HEK293 (cell line): ENCODE data around the gene ANKRD63.

Experiments
- TF ChIP-seq, protein P1 (sequence below): fragments of 450-650 bp; formaldehyde crosslinking; IDR thresholded peaks from 2 replicates; pipeline ENCODE4 v1.5.1; 2016; ENCODE audit warnings: missing biosample characterization, missing genetic modification characterization
- TF ChIP-seq, protein P2 (sequence below): fragments of 450-650 bp; formaldehyde crosslinking; IDR thresholded peaks from 2 replicates; pipeline ENCODE4 v1.5.1; 2016; ENCODE audit warnings: missing biosample characterization, missing genetic modification characterization, low read depth

DNA sequence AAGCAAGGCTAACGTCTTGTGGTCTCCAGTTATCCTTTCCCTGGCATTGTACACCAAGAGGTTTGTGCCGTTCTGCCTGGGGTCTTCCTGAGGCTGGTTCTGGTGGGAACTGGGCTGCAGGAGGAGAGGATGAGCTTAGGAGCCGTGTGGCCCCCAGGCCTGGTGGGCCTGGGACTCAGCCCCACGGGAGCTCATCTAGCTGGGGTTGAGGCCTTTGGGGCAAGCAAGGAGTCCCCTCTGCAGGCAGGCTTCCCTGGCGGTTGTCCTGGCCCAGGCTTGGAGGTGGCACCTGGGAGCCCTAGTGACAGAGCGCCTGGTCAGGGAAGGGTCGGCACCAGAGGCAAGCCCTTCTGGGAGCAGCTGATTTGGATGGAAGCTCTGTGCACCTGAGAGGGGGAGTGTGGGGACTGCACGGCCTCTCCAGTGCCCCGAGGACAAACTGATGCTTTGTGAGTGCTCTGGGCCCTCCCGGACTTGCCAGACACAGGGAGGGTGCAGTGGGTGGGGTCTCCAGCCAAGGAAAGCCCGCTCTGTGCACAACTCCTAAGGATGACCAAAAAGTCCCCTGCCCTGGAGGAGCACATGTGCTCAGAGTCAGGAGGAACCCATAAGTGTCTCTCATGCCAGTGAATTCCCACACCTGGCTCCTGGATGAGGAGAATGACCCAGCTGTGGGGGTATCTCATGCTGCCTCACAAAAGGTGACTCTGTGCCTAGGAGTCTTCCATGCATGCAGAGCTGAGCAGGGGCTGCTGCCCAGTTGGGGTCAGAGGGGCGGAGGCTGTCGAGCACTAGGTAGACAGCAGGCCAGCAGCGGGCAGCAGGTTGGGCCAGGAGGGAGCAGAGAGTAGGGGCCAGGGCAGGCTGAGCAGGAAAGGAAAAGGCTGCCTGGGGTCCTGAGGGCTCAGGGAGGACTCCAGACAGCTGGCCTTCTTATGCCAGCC, 41.3 kb downstream of the ANKRD63 start:
- TF ChIP-seq, protein P1, sequence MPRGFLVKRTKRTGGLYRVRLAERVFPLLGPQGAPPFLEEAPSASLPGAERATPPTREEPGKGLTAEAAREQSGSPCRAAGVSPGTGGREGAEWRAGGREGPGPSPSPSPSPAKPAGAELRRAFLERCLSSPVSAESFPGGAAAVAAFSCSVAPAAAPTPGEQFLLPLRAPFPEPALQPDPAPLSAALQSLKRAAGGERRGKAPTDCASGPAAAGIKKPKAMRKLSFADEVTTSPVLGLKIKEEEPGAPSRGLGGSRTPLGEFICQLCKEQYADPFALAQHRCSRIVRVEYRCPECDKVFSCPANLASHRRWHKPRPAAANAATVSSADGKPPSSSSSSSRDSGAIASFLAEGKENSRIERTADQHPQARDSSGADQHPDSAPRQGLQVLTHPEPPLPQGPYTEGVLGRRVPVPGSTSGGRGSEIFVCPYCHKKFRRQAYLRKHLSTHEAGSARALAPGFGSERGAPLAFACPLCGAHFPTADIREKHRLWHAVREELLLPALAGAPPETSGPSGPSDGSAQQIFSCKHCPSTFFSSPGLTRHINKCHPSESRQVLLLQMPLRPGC (tag by site-specific recombination): no peak
- TF ChIP-seq, protein P2, sequence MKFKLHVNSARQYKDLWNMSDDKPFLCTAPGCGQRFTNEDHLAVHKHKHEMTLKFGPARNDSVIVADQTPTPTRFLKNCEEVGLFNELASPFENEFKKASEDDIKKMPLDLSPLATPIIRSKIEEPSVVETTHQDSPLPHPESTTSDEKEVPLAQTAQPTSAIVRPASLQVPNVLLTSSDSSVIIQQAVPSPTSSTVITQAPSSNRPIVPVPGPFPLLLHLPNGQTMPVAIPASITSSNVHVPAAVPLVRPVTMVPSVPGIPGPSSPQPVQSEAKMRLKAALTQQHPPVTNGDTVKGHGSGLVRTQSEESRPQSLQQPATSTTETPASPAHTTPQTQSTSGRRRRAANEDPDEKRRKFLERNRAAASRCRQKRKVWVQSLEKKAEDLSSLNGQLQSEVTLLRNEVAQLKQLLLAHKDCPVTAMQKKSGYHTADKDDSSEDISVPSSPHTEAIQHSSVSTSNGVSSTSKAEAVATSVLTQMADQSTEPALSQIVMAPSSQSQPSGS (tag by site-specific recombination): no peak
